ENCODE results near the gene EIF4E2. TPM values are rescaled to one million over a fixed set of nuclear protein-coding genes. Genes with fewer than 3 reads are reported as not detected.

EIF4E2 gene
- total and polyA plus RNA-seq, 2 of the 4 experiments (the other 2 are of a cell fraction), result 52.1 to 105 TPM

DNA sequence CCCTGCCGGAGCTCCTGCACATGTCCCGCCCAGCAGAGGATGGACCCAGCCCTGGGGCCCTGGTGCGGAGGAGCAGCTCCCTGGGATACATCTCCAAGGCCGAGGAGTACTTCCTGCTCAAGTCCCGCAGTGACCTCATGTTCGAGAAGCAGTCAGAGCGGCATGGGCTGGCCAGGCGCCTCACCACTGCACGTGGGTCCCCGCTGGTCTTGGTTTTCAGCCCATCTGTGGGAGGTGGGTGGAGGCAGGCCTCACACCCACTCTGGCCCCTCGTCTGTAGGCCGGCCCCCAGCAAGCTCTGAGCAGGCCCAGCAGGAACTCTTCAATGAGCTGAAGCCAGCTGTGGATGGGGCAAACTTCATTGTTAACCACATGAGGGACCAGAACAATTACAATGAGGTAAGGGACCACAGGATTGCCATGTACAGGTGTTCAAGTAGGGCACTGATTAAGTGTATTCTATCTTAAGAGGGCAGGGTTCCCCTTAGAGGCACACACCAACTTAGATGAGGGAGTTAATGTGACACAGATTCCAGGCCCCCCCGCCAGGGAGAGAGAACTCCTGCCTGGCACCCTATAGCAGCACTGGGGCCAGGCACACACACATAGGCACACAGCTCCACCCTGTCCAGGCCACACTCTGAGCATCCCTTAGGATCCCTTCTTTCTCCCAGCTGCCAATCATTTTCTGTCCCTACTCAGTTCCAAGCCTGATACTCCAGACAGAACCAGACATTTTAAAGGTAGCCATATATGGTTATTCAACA lies 16.4 kb upstream of the EIF4E2 start:
- Histone ChIP-seq H4K5ac (ENCODE audit: low read depth, low read length) (no peak overlapping the region), H3K14ac (replicated peaks; ENCODE audit: low read depth, low read length) (no peak overlapping the region), H2BK15ac (ENCODE audit: low read depth, low read length) (no peak overlapping the region), H2BK5ac (ENCODE audit: low read depth, low read length, poor library complexity, severe bottlenecking) (no peak overlapping the region), H2BK120ac (ENCODE audit: low read depth, low read length) (no peak overlapping the region), H3K36me3 (ENCODE audit: control insufficient read depth, insufficient read depth, low read length) (no peaks in the 10 kb centered on the region), H4K8ac (ENCODE audit: low read depth in 2 of 2, low read length in 2 of 2) (no peak overlapping the region), H4K20me1 (ENCODE audit: insufficient read depth, low read length) (no peaks in the 10 kb centered on the region), H3K56ac (ENCODE audit: extremely low read depth, insufficient read depth, low read length) (no peak overlapping the region), H2AK5ac (ENCODE audit: low read depth, low read length) (no peak overlapping the region), H3K27ac (ENCODE audit: insufficient read depth, low read length) (no peak overlapping the region), H3K9me3 (ENCODE audit: control insufficient read depth, insufficient read depth, low read length) (peaks cover 6% of the 10 kb centered on the region), H2AK9ac (replicated peaks; ENCODE audit: low read depth, low read length, poor library complexity) (no peak overlapping the region), H3K79me1 (ENCODE audit: low read depth in 1 of 2, low read length in 2 of 2) (no peaks in the 10 kb centered on the region), H3K18ac (ENCODE audit: low read depth, low read length) (no peak overlapping the region), H3K4me1 (ENCODE audit: control insufficient read depth, insufficient read depth, low read length) (no peaks in the 10 kb centered on the region; the same call in 1 of the 2 replicates), H3K27me3 (ENCODE audit: control insufficient read depth, insufficient read depth, low read length) (peaks cover 17% of the 10 kb centered on the region), H3K23ac (ENCODE audit: low read depth, low read length) (no peak overlapping the region), H3K4me2 (ENCODE audit: low read depth, low read length) (no peak overlapping the region), H2AFZ (replicated peaks; ENCODE audit: low read length, poor library complexity) (peak overlapping the region; percentile 72), H3K9me1 (ENCODE audit: insufficient read depth, low read length) (no peaks in the 10 kb centered on the region), H3K4me3 (ENCODE audit: insufficient read depth, low read depth, low read length) (no peak overlapping the region), H3K9ac (ENCODE audit: low read depth, low read length) (no peak overlapping the region), H2BK20ac (ENCODE audit: low read depth, low read length) (no peak overlapping the region), H4K91ac (ENCODE audit: insufficient read depth, low read depth, low read length) (no peak overlapping the region), H3K4ac (ENCODE audit: low read depth, low read length) (no peak overlapping the region)
- CTCF ChIA-PET, result no interaction called here
- DNase-seq, result peak; percentile 13
- dilution Hi-C loops (cut with HindIII; ENCODE audit: low sequenced_read_pairs, unreplicated experiment) (no loop called here), in situ Hi-C loops (cut with MboI; ENCODE audit: low sequenced_read_pairs) (no loop called here), intact Hi-C loops (cut with micrococcal nuclease) (no loop called here)
- no TSS peak for BruUV-seq (replicated peaks)
- POLR2A ChIA-PET (ENCODE audit: unreplicated experiment), result interaction anchor here (0.6 kb wide), 1 partner anchor 10 kb away, joined by 4 read pairs; no protein-coding TSS in a partner anchor
- TF ChIP-seq CEBPB (IDR thresholded peaks at IDR 0.05; ENCODE audit: low read depth, low read length) (no peak), MAZ (IDR thresholded peaks at IDR 0.05; ENCODE audit: borderline replicate concordance, low read depth, low read length) (no peak), POLR2A (IDR thresholded peaks at IDR 0.05; ENCODE audit: low read depth, low read length) (no peak), RAD21 (IDR thresholded peaks at IDR 0.05; ENCODE audit: low read length) (no peak), RFX5 (IDR thresholded peaks at IDR 0.05; ENCODE audit: low read depth, low read length) (no peak), CHD1 (IDR thresholded peaks at IDR 0.05; ENCODE audit: low read depth, low read length) (no peak)
- TF ChIP-seq, protein P1, sequence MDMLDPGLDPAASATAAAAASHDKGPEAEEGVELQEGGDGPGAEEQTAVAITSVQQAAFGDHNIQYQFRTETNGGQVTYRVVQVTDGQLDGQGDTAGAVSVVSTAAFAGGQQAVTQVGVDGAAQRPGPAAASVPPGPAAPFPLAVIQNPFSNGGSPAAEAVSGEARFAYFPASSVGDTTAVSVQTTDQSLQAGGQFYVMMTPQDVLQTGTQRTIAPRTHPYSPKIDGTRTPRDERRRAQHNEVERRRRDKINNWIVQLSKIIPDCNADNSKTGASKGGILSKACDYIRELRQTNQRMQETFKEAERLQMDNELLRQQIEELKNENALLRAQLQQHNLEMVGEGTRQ (IDR thresholded peaks at IDR 0.05; ENCODE audit: low read depth, low read length), result no peak
- TF ChIP-seq, protein P2, sequence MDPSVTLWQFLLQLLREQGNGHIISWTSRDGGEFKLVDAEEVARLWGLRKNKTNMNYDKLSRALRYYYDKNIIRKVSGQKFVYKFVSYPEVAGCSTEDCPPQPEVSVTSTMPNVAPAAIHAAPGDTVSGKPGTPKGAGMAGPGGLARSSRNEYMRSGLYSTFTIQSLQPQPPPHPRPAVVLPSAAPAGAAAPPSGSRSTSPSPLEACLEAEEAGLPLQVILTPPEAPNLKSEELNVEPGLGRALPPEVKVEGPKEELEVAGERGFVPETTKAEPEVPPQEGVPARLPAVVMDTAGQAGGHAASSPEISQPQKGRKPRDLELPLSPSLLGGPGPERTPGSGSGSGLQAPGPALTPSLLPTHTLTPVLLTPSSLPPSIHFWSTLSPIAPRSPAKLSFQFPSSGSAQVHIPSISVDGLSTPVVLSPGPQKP (IDR thresholded peaks at IDR 0.05; ENCODE audit: borderline replicate concordance, low read depth, low read length), result no peak
- TF ChIP-seq, protein P3, sequence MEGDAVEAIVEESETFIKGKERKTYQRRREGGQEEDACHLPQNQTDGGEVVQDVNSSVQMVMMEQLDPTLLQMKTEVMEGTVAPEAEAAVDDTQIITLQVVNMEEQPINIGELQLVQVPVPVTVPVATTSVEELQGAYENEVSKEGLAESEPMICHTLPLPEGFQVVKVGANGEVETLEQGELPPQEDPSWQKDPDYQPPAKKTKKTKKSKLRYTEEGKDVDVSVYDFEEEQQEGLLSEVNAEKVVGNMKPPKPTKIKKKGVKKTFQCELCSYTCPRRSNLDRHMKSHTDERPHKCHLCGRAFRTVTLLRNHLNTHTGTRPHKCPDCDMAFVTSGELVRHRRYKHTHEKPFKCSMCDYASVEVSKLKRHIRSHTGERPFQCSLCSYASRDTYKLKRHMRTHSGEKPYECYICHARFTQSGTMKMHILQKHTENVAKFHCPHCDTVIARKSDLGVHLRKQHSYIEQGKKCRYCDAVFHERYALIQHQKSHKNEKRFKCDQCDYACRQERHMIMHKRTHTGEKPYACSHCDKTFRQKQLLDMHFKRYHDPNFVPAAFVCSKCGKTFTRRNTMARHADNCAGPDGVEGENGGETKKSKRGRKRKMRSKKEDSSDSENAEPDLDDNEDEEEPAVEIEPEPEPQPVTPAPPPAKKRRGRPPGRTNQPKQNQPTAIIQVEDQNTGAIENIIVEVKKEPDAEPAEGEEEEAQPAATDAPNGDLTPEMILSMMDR (conservative IDR thresholded peaks at IDR 0.05; ENCODE audit: low read depth, low read length), result no peak
- peak; percentile 21; the same call in 1 of the 2 replicates for ATAC-seq (ENCODE audit: low read depth)
- WGBS, 2 experiments (ENCODE audit: extremely low coverage in 2 of 2, insufficient read length in 1 of 2), result 20% methylated on average over 1 of the region's 13 CpGs; no CpG with 5 or more reads in 1 of the 2 experiments

Measured in IMR-90 (cell line).